Measurements from ENCODE around the gene BICD1. TPM values are rescaled to one million over a fixed set of nuclear protein-coding genes. Genes with fewer than 3 reads are reported as not detected.
A peak's percentile ranks its signal among the peaks of the same experiment; 100 is the strongest.
"Not testable (repeated sequence)": the region's sequence is repeated elsewhere in the genome, so short reads cannot be mapped to it uniquely, and the experiment has no call there.

Gene BICD1
- polyA plus RNA-seq, 4 donors = 19.6 to 25.3 (median 21.8) TPM

GRCh38 chr12:32272465-32272864, 165.8 kb downstream of the BICD1 start:
- DNase-seq (ENCODE audit: low read depth in 4 of 4, low spot score in 2 of 4) = no peak

GRCh38 chr12:32273063-32273522, 166.4 kb downstream of the BICD1 start:
- DNase-seq (ENCODE audit: low read depth in 4 of 4, low spot score in 2 of 4) = no peak

- no peak for DNase-seq (ENCODE audit: low read depth in 4 of 4, low spot score in 2 of 4)
Observed at GRCh38 chr12:32273712-32274111, 167.1 kb downstream of the BICD1 start.

GRCh38 chr12:32274665-32275064, 168.0 kb downstream of the BICD1 start:
- DNase-seq (ENCODE audit: low read depth in 4 of 4, low spot score in 2 of 4) = no peak

GRCh38 chr12:32275520-32275919, 168.9 kb downstream of the BICD1 start:
- DNase-seq (ENCODE audit: low read depth in 4 of 4, low spot score in 2 of 4) = not testable (repeated sequence)

GRCh38 chr12:32277774-32278173, 171.1 kb downstream of the BICD1 start:
- no peak for DNase-seq (ENCODE audit: low read depth in 4 of 4, low spot score in 2 of 4)

- DNase-seq (ENCODE audit: low read depth in 4 of 4, low spot score in 2 of 4) = no peak
Observed at GRCh38 chr12:32281098-32281497, 174.5 kb downstream of the BICD1 start.

- DNase-seq (ENCODE audit: low read depth in 4 of 4, low spot score in 2 of 4) = no peak
Observed at GRCh38 chr12:32284561-32284960, 177.9 kb downstream of the BICD1 start.

- DNase-seq (ENCODE audit: low read depth in 4 of 4, low spot score in 2 of 4) = no peak
Observed at GRCh38 chr12:32285021-32285420, 178.4 kb downstream of the BICD1 start.

- no peak for DNase-seq (ENCODE audit: low read depth in 4 of 4, low spot score in 2 of 4)
Observed at GRCh38 chr12:32285489-32285888, 178.8 kb downstream of the BICD1 start.

GRCh38 chr12:32290411-32290810, 183.8 kb downstream of the BICD1 start:
- no peak for DNase-seq (ENCODE audit: low read depth in 4 of 4, low spot score in 2 of 4)

GRCh38 chr12:32292151-32292550, 185.5 kb downstream of the BICD1 start:
- no peak for DNase-seq (ENCODE audit: low read depth in 4 of 4, low spot score in 2 of 4)

- DNase-seq (ENCODE audit: low read depth in 4 of 4, low spot score in 2 of 4) = no peak
Observed at GRCh38 chr12:32293808-32294419, 187.3 kb downstream of the BICD1 start.

GRCh38 chr12:32296567-32296966, 189.9 kb downstream of the BICD1 start:
- DNase-seq (ENCODE audit: low read depth in 4 of 4, low spot score in 2 of 4) = no peak

GRCh38 chr12:32298917-32299316, 192.3 kb downstream of the BICD1 start:
- no peak for DNase-seq (ENCODE audit: low read depth in 4 of 4, low spot score in 2 of 4)

GRCh38 chr12:32301216-32301615, 194.6 kb downstream of the BICD1 start:
- DNase-seq (ENCODE audit: low read depth in 4 of 4, low spot score in 2 of 4) = no peak

GRCh38 chr12:32302218-32303173, 195.8 kb downstream of the BICD1 start:
- DNase-seq (ENCODE audit: low read depth in 4 of 4, low spot score in 2 of 4) = no peak

- DNase-seq (ENCODE audit: low read depth in 4 of 4, low spot score in 2 of 4) = no peak
Observed at GRCh38 chr12:32303174-32303549, 196.5 kb downstream of the BICD1 start.

- no peak for DNase-seq (ENCODE audit: low read depth in 4 of 4, low spot score in 2 of 4)
Observed at GRCh38 chr12:32305163-32305562, 198.5 kb downstream of the BICD1 start.

- DNase-seq (ENCODE audit: low read depth in 4 of 4, low spot score in 2 of 4) = no peak
Observed at GRCh38 chr12:32307326-32307725, 200.7 kb downstream of the BICD1 start.

- DNase-seq (ENCODE audit: low read depth in 4 of 4, low spot score in 2 of 4) = peak in 1 of 4 donors; percentile 29
Observed at GRCh38 chr12:32309811-32310736, 203.4 kb downstream of the BICD1 start.

Data from left renal cortex interstitium (tissue), 4 donors.